ENCODE results near the gene UNC5B.

Gene UNC5B

DNA sequence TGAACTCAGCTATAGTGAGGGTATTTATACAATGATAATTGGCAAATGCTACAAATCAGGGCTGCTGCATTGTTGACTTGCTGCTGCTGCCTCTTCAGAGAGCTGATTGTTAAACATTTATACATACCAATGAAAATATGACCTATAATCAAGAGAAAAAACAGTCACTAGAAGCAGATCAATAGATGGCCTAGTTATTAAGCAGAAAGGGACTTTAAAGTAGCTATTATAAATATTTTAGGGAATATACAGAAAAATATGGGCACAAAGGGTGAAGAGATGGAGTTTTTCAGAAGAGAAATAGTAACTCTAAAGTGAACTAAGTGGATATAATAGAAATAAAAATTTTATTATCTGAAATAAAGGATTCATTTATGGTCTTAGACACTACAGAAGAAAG lies 14.4 kb upstream of the UNC5B start:
- Histone ChIP-seq H3K36me3 (ENCODE audit: insufficient read depth, low read length) (no peaks in the 10 kb centered on the region; the same call in 1 of the 2 replicates), H3K9ac (ENCODE audit: low read depth, low read length) (no peak overlapping the region), H3K4me1 (ENCODE audit: insufficient read depth, low read length) (0 out of 2 replicates have a peak, but pooled peaks cover 5% of the 10 kb centered on the region), H3K9me3 (ENCODE audit: control insufficient read depth, insufficient read depth, low read length) (peaks cover 12% of the 10 kb centered on the region)

DNA sequence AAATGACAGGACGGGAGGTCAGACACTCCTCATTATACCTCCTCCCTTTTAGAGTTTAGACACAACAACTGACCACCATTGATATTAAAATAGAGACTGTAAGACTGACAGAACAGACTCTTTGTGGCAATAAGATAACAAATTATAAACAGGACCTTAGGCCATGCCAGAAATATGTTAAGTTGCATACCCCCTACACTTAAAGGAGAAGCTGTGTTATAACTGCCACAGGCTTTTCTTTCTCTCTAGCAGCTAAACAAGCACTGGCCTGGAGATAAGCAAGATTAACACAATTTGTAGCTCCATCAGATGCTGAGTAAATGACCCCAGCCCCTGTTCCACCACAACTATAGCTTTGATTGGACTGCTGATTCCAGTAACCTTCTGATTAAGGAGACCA lies 10.5 kb upstream of the UNC5B start:
- peaks cover 5% of the 10 kb centered on the region; the same call in 1 of the 2 replicates for H3K4me1 ChIP-seq (ENCODE audit: insufficient read depth, low read length)
- H3K9me3 ChIP-seq (ENCODE audit: control insufficient read depth, insufficient read depth, low read length) = peaks cover 8% of the 10 kb centered on the region
- H3K9ac ChIP-seq (ENCODE audit: low read depth, low read length) = no peak overlapping the region
- no peaks in the 10 kb centered on the region; the same call in 1 of the 2 replicates for H3K36me3 ChIP-seq (ENCODE audit: insufficient read depth, low read length)

DNA sequence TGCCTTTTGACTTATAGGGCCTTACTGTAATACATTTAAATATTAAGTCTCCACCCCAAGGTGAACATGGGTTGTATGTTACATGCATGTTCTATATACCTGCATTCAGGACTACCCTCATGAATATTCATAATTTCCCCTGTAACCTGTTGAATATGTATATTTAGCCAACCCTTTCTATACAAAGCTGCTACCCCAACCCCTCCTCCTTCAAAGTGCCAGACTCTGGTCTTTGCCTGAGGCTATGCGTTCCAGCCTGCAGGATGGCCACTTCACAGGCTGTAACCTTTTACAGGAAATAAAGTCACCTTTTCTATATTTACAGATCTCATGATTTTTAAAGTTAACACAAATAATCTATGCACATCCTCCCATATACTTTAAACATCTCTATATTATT lies 10.1 kb upstream of the UNC5B start:
- Histone ChIP-seq H3K36me3 (ENCODE audit: insufficient read depth, low read length) (no peaks in the 10 kb centered on the region; the same call in 1 of the 2 replicates), H3K9me3 (ENCODE audit: control insufficient read depth, insufficient read depth, low read length) (peaks cover 8% of the 10 kb centered on the region), H3K4me1 (ENCODE audit: insufficient read depth, low read length) (peaks cover 5% of the 10 kb centered on the region; the same call in 1 of the 2 replicates), H3K9ac (ENCODE audit: low read depth, low read length) (no peak overlapping the region)

- Histone ChIP-seq H3K9ac (ENCODE audit: low read depth, low read length) (no peak overlapping the region), H3K9me3 (ENCODE audit: control insufficient read depth, insufficient read depth, low read length) (peaks cover 3% of the 10 kb centered on the region; the same call in 1 of the 2 replicates), H3K4me1 (ENCODE audit: insufficient read depth, low read length) (peaks cover 5% of the 10 kb centered on the region; the same call in 1 of the 2 replicates), H3K36me3 (ENCODE audit: insufficient read depth, low read length) (no peaks in the 10 kb centered on the region; the same call in 1 of the 2 replicates)
These were observed 9.2 kb upstream of the UNC5B start for GRCh38 chr10:71203124-71203523.

DNA sequence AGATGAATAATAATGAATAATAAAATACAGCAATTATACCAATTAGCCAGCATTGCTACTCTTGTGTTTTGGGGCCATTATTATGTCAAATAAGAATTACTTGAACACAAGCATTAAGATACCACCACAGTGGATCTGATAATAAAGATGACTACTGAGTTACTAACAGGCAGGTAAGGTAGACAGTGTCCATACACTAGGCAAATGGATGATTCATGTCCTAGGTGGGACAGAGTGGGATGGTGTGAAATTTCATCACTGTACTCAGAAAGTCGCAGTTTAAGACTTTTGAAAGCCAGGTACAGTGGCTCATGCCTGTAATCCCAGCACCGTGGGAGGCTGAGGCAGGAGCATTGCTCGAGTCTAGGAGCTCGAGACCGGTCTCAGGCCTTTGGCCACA lies 8.7 kb upstream of the UNC5B start:
- H3K36me3 ChIP-seq (ENCODE audit: insufficient read depth, low read length) = no peaks in the 10 kb centered on the region; the same call in 1 of the 2 replicates
- no peak overlapping the region for H3K9ac ChIP-seq (ENCODE audit: low read depth, low read length)
- peaks cover 5% of the 10 kb centered on the region; the same call in 1 of the 2 replicates for H3K4me1 ChIP-seq (ENCODE audit: insufficient read depth, low read length)
- peaks cover 2% of the 10 kb centered on the region; the same call in 1 of the 2 replicates for H3K9me3 ChIP-seq (ENCODE audit: control insufficient read depth, insufficient read depth, low read length)

DNA sequence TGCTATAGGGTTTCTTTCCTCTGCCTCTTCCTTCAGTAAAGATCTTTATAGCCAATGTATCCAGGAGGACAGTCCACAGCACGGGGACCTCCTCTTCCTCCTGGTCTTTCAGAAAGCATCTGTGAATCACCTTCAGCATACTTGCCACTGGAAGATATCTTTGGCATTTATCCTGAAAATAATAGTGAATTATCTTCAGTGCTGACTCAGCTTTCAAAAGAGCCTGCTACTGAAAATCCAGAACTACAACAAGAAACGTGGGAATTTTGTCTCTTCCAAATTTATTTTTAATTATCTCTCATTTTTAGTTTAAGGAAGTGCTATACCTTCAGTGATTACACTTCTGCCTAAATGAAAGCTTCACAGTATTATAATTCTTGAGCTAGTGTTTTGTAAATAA lies 7.6 kb upstream of the UNC5B start:
- no peak overlapping the region for H3K9ac ChIP-seq (ENCODE audit: low read depth, low read length)
- H3K4me1 ChIP-seq (ENCODE audit: insufficient read depth, low read length) = peaks cover 10% of the 10 kb centered on the region
- no peaks in the 10 kb centered on the region; the same call in 1 of the 2 replicates for H3K36me3 ChIP-seq (ENCODE audit: insufficient read depth, low read length)
- no peaks in the 10 kb centered on the region for H3K9me3 ChIP-seq (ENCODE audit: control insufficient read depth, insufficient read depth, low read length)

- Histone ChIP-seq H3K9ac (ENCODE audit: low read depth, low read length) (no peak overlapping the region), H3K9me3 (ENCODE audit: control insufficient read depth, insufficient read depth, low read length) (no peaks in the 10 kb centered on the region), H3K4me1 (ENCODE audit: insufficient read depth, low read length) (peaks cover 16% of the 10 kb centered on the region), H3K36me3 (ENCODE audit: insufficient read depth, low read length) (no peaks in the 10 kb centered on the region; the same call in 1 of the 2 replicates)
These were observed 6.9 kb upstream of the UNC5B start for GRCh38 chr10:71205468-71205867.

GRCh38 chr10:71206911-71207310 lies 5.5 kb upstream of the UNC5B start:
- Histone ChIP-seq H3K9ac (ENCODE audit: low read depth, low read length) (no peak overlapping the region), H3K4me1 (ENCODE audit: insufficient read depth, low read length) (peaks cover 19% of the 10 kb centered on the region), H3K36me3 (ENCODE audit: insufficient read depth, low read length) (no peaks in the 10 kb centered on the region), H3K9me3 (ENCODE audit: control insufficient read depth, insufficient read depth, low read length) (no peaks in the 10 kb centered on the region)

DNA sequence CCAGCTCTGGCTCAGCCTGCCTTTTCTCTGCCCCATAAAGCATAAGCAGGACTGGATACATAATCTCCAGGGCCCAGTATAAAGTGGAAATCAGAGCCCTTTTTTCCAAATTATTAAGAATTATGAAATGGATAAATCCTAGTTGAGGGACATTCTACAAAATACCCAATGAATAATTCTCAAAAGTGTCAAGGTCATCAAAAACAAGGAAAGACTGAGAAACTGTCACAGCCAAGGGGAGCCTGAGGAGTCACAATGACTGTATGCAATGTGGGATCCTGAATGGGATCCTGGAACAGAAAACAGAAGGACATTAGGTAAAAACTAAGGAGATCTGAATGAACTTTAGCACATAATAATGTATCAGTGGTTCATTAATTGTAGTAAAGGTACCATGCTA lies 4.8 kb upstream of the UNC5B start:
- Histone ChIP-seq H3K36me3 (ENCODE audit: insufficient read depth, low read length) (no peaks in the 10 kb centered on the region), H3K4me1 (ENCODE audit: insufficient read depth, low read length) (peaks cover 16% of the 10 kb centered on the region), H3K9ac (ENCODE audit: low read depth, low read length) (no peak overlapping the region), H3K9me3 (ENCODE audit: control insufficient read depth, insufficient read depth, low read length) (no peaks in the 10 kb centered on the region)

GRCh38 chr10:71209352-71209715 lies 3.0 kb upstream of the UNC5B start:
- Histone ChIP-seq H3K4me1 (ENCODE audit: insufficient read depth, low read length) (peaks cover 18% of the 10 kb centered on the region), H3K36me3 (ENCODE audit: insufficient read depth, low read length) (no peaks in the 10 kb centered on the region), H3K9ac (ENCODE audit: low read depth, low read length) (no peak overlapping the region), H3K9me3 (ENCODE audit: control insufficient read depth, insufficient read depth, low read length) (no peaks in the 10 kb centered on the region)

GRCh38 chr10:71209731-71210541 lies 2.4 kb upstream of the UNC5B start:
- Histone ChIP-seq H3K9ac (ENCODE audit: low read depth, low read length) (no peak overlapping the region), H3K4me1 (ENCODE audit: insufficient read depth, low read length) (peaks cover 24% of the 10 kb centered on the region), H3K9me3 (ENCODE audit: control insufficient read depth, insufficient read depth, low read length) (no peaks in the 10 kb centered on the region), H3K36me3 (ENCODE audit: insufficient read depth, low read length) (no peaks in the 10 kb centered on the region)

DNA sequence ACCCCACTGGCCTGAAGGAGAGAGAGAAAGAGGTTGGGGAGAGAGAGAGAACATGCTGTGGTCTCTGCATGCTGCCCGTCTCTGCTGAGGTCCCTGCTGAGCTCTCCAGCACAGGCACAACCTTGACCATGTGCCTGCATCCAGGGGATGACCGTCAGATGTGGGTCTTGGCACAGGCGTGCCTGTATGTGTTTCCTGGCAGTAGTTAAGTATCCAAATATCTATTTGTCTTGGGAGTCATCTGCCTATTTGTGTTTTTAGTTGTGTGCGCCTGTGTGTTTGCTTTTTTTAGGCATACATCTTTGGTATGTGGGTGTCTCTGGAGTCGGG lies 1.9 kb upstream of the UNC5B start:
- Histone ChIP-seq H3K9ac (ENCODE audit: low read depth, low read length) (no peak overlapping the region), H3K4me1 (ENCODE audit: insufficient read depth, low read length) (peaks cover 30% of the 10 kb centered on the region)

DNA sequence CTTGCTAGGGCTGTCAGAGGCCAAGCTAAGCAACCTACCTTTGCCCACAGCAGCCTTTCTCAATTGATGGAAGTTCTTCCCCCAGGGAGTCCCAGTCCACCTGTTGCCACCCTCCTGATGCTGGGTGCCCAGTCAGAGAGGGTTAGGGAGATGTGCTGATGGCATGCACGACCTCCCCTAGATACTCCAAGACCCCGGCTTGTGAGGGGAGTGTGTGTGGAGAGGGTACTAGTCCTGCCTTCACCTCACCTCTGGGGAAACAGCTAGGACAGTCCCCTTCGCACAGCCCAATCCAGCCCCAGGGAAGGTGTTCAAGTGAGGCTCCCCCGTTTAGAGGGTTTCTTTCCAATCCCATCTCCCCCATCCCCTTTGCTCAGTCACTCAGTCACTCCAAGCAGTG lies 1.3 kb upstream of the UNC5B start:
- peaks cover 35% of the 10 kb centered on the region for H3K4me1 ChIP-seq (ENCODE audit: insufficient read depth, low read length)
- H3K9me3 ChIP-seq (ENCODE audit: control insufficient read depth, insufficient read depth, low read length) = no peaks in the 10 kb centered on the region

More for the DNA sequence above, 1.9 kb upstream of the UNC5B start:
- Histone ChIP-seq H3K36me3 (ENCODE audit: insufficient read depth, low read length) (no peaks in the 10 kb centered on the region), H3K9me3 (ENCODE audit: control insufficient read depth, insufficient read depth, low read length) (no peaks in the 10 kb centered on the region)

DNA sequence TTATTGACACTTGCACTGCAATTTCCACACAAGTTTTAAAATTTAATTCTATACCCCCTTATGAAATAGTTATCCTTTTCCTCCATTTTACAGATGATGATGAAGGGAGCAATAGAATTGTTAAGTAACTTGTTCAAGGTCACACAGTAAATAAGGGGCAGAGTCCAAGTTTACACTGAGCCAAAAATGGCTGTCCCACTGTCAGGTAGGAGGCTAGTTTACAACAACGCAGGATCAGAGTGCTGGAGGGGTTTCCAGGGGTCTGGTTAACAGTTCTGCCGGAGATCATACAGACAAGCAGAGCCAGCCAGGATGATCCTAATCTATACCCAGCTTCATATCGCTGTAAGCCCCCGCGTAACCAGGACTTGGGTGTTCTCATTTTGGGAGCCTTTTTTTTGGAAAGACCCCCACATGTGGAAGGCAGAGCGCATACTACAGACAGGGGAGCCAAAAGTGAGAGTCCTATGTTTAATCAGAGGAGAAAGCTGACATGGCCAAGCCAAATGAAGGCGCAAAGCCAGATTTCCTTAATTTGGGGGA lies 524 bp upstream of the UNC5B start:
- Histone ChIP-seq H3K9me3 (ENCODE audit: control insufficient read depth, insufficient read depth, low read length) (no peaks in the 10 kb centered on the region), H3K9ac (ENCODE audit: low read depth, low read length) (peak overlapping the region; percentile 67)

More for the DNA sequence above, 1.3 kb upstream of the UNC5B start:
- no peak overlapping the region; the same call in 1 of the 2 replicates for H3K9ac ChIP-seq (ENCODE audit: low read depth, low read length)
- H3K36me3 ChIP-seq (ENCODE audit: insufficient read depth, low read length) = no peaks in the 10 kb centered on the region

DNA sequence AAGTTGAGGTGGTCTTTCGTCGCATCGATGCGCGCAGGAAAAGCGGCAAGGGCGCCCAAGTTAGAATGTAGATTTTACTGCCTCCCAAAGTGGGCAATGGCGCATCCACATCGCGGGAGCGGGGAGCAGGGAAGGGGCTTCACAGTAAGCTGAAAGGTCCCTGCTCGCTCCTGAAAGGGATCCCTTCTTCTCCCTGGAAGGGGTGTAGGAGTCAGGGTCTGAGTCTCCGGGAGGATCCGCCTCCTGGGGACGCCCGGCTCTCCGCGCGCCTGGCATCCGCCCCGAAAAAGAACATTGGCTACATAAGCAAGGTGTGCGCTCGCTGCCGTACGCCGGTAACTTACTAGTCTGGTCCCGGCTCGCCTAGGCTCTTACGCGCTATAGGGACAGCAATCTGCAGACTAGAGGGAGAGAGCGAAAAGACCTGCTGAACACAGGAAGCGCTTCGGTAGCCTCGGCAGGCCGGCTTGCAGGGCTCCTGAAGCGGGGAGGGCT lies 804 bp downstream of the UNC5B start:
- Histone ChIP-seq H3K9me3 (ENCODE audit: control insufficient read depth, insufficient read depth, low read length) (no peaks in the 10 kb centered on the region), H3K4me1 (ENCODE audit: insufficient read depth, low read length) (peaks cover 46% of the 10 kb centered on the region), H3K9ac (ENCODE audit: low read depth, low read length) (peak overlapping the region; percentile 67), H3K36me3 (ENCODE audit: insufficient read depth, low read length) (no peaks in the 10 kb centered on the region)

More for the DNA sequence above, 524 bp upstream of the UNC5B start:
- Histone ChIP-seq H3K36me3 (ENCODE audit: insufficient read depth, low read length) (no peaks in the 10 kb centered on the region), H3K4me1 (ENCODE audit: insufficient read depth, low read length) (peaks cover 43% of the 10 kb centered on the region)
